Transverse colon (tissue), 4 donors: ENCODE data around the gene BMP7. TPM values are rescaled to one million over a fixed set of nuclear protein-coding genes. Genes with fewer than 3 reads are reported as not detected.
A peak's percentile ranks its signal among the peaks of the same experiment; 100 is the strongest.

Experiments
- DNase-seq: peaks from one replicate; pipeline ENCODE4 v3.0.0-alpha.2; 2019
- H3K27ac ChIP-seq, 4 donors: fragments of 200-600 bp; sonication (generic); 2 replicates each; pipeline ENCODE4 v1.5.1; 2016 to 2018; ENCODE audit warnings: inconsistent platforms in 4 of 4
- H3K27me3 ChIP-seq: fragments of 200-600 bp; sonication (generic); 2 replicates; pipeline ENCODE4 v1.5.1; 2017; ENCODE audit warnings: inconsistent platforms
- H3K36me3 ChIP-seq, 4 donors: fragments of 200-600 bp; sonication (generic); 2 replicates each; pipeline ENCODE4 v1.5.1; 2017 to 2019; ENCODE audit warnings: inconsistent platforms in 4 of 4
- H3K4me1 ChIP-seq, 4 donors: fragments of 200-600 bp; sonication (generic); 2 replicates each; pipeline ENCODE4 v1.5.1; 2017 to 2020; ENCODE audit warnings: inconsistent platforms in 4 of 4
- H3K4me3 ChIP-seq, 4 donors: fragments of 200-600 bp; sonication (generic); 1 replicate in 1 of 4; 2 replicates in 3 of 4; pipeline versions ENCODE4 v1.5.1 to v1.6.1; 2017 to 2019; ENCODE audit warnings: inconsistent platforms in 4 of 4
- H3K9me3 ChIP-seq, 2 donors: fragments of 200-600 bp; sonication (generic); 2 replicates each; pipeline ENCODE4 v1.5.1; 2017 to 2019; ENCODE audit warnings: inconsistent platforms in 2 of 2
- EP300 ChIP-seq: sonication (generic); formaldehyde crosslinking; IDR thresholded peaks from one replicate; pipeline ENCODE4 v1.6.1; 2017; ENCODE audit warnings: antibody characterized with exemption, low read depth
- POLR2A ChIP-seq: fragments of 450-650 bp; IDR thresholded peaks from one replicate; pipeline ENCODE4 v1.6.1; 2016; ENCODE audit warnings: antibody characterized with exemption, mild to moderate bottlenecking, moderate library complexity
- POLR2AphosphoS5 ChIP-seq, 3 donors: sonication (generic); formaldehyde crosslinking; IDR thresholded peaks; one replicate each; pipeline ENCODE4 v1.6.1; 2016; ENCODE audit warnings: antibody characterized with exemption in 3 of 3
- WGBS, 2 donors: methylation state at CpG; one replicate each; pipeline ENCODE4 v1.1.5; 2018; ENCODE audit warnings: low coverage in 1 of 2; 5-methylcytosine and 5-hydroxymethylcytosine counted together
- in situ Hi-C, 4 donors: fragments of 200-750 bp; cut with MboI; loops; one replicate each; pipeline versions ENCODE4 v1.15.0 to v1.15.1; 2017; ENCODE audit warnings: low sequenced_read_pairs in 3 of 4, low pct_ligation_motif_present in 1 of 4, low pct_unique_long_range_greater_than_20kb in 1 of 4
- intact Hi-C: fragments of 100-400 bp; cut with DNase I; formaldehyde crosslinking; loops from one replicate; pipeline ENCODE4 v1.15.1; 2023; ENCODE audit warnings: low total_unique reads
- total RNA-seq, 4 donors: library from RNA; depleted of rRNA; stranded (reverse); fragments of >200 nt; gene quantifications; one replicate each; pipeline ENCODE4 v1.1.0, GENCODE V29; 2016
- TF ChIP-seq, protein P1 (sequence below), 5 experiments: fragments of 200-600 bp in 3 of 5; fragments of 450-650 bp in 2 of 5; sonication (generic) in 3 of 5; IDR thresholded peaks; 1 replicate in 2 of 5; 2 replicates in 3 of 5; pipeline ENCODE4 v1.5.1; 2016 to 2017; ENCODE audit warnings: antibody characterized with exemption in 5 of 5, inconsistent platforms in 3 of 5, mild to moderate bottlenecking in 2 of 5, moderate library complexity in 1 of 5

BMP7 gene
- total RNA-seq, 4 donors from 2014 or later, result 1.4 to 2.2 (median 1.5) TPM; not detected in 1

- peak; percentile 17 for DNase-seq
- H3K4me1 ChIP-seq, result peaks cover 6 to 13% (median 8%) of the 10 kb centered on the region in 4 donors
- H3K9me3 ChIP-seq, result peaks cover 0 to 5% of the 10 kb centered on the region in 2 donors
- in situ Hi-C loops, result no loop called here
- WGBS, 2 donors, result 59% methylated on average over 23 of the region's 23 CpGs; no CpG with 5 or more reads in 1 of the 2 donors
- no peaks in the 10 kb centered on the region for H3K27me3 ChIP-seq
- H3K4me3 ChIP-seq, result no peak overlapping the region
- no peak overlapping the region for H3K27ac ChIP-seq
- TF ChIP-seq, protein P1, sequence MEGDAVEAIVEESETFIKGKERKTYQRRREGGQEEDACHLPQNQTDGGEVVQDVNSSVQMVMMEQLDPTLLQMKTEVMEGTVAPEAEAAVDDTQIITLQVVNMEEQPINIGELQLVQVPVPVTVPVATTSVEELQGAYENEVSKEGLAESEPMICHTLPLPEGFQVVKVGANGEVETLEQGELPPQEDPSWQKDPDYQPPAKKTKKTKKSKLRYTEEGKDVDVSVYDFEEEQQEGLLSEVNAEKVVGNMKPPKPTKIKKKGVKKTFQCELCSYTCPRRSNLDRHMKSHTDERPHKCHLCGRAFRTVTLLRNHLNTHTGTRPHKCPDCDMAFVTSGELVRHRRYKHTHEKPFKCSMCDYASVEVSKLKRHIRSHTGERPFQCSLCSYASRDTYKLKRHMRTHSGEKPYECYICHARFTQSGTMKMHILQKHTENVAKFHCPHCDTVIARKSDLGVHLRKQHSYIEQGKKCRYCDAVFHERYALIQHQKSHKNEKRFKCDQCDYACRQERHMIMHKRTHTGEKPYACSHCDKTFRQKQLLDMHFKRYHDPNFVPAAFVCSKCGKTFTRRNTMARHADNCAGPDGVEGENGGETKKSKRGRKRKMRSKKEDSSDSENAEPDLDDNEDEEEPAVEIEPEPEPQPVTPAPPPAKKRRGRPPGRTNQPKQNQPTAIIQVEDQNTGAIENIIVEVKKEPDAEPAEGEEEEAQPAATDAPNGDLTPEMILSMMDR (IDR thresholded peaks at IDR 0.05), result no peak
- TF ChIP-seq POLR2AphosphoS5 (IDR thresholded peaks at IDR 0.05), result no peak
- no peak for TF ChIP-seq POLR2A
- TF ChIP-seq EP300, result no peak
- intact Hi-C loops, result no loop called here
- no peaks in the 10 kb centered on the region for H3K36me3 ChIP-seq
Measured at GRCh38 chr20:57210054-57210910, 56.2 kb downstream of the BMP7 start.

DNA sequence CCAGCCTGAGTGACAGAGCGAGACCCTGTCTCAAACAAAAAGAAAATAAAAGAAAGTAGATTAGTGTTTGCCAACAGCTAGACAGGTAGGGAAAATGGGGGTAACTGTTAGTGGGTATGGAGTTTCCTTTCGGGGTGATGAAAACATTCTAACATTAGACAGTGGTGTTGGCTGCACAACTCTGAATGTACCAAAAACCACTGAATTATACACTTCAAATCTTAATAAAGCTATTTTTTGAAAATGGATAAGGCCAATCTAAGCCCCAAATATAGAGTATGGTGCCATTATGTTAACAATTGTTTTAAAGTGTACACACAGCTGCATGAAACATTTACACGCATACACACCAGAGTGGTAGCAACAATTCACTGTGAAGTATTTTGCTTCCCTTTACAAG, 57.0 kb downstream of the BMP7 start:
- Histone ChIP-seq H3K27ac (no peak overlapping the region), H3K9me3 (peaks cover 0 to 5% of the 10 kb centered on the region in 2 donors), H3K4me1 (peaks cover 6 to 13% (median 8%) of the 10 kb centered on the region in 4 donors), H3K4me3 (no peak overlapping the region), H3K36me3 (no peaks in the 10 kb centered on the region), H3K27me3 (no peaks in the 10 kb centered on the region)
- intact Hi-C loops (no loop called here), in situ Hi-C loops (no loop called here)
- TF ChIP-seq POLR2AphosphoS5 (IDR thresholded peaks at IDR 0.05), result no peak
- TF ChIP-seq, protein P1 (IDR thresholded peaks at IDR 0.05), result no peak
- TF ChIP-seq POLR2A, result no peak
- no peak for TF ChIP-seq EP300
- 78 to 84% methylated on average over 3 of the region's 3 CpGs for whole genome bisulfite sequencing, 2 donors
- no peak for DNase-seq

- peaks cover 0 to 5% of the 10 kb centered on the region in 2 donors for H3K9me3 ChIP-seq
- no peaks in the 10 kb centered on the region for H3K27me3 ChIP-seq
- H3K36me3 ChIP-seq, result no peaks in the 10 kb centered on the region
- intact Hi-C loops, result no loop called here
- no peak overlapping the region for H3K27ac ChIP-seq
- no peak for DNase-seq
- in situ Hi-C loops, result no loop called here
- no peak for TF ChIP-seq POLR2A
- TF ChIP-seq, protein P1 (IDR thresholded peaks at IDR 0.05), result no peak
- 80 to 82% methylated on average over 1 to 2 of the region's 2 CpGs for whole genome bisulfite sequencing, 2 donors
- H3K4me3 ChIP-seq, result no peak overlapping the region
- H3K4me1 ChIP-seq, result peaks cover 6 to 13% (median 8%) of the 10 kb centered on the region in 4 donors
Measured at GRCh38 chr20:57208198-57208597, 58.2 kb downstream of the BMP7 start.

- in situ Hi-C loops, result no loop called here
- Histone ChIP-seq H3K4me1 (peaks cover 2 to 5% (median 4%) of the 10 kb centered on the region in 4 donors), H3K9me3 (peaks cover 0 to 5% of the 10 kb centered on the region in 2 donors), H3K27me3 (no peaks in the 10 kb centered on the region), H3K27ac (no peak overlapping the region), H3K36me3 (no peaks in the 10 kb centered on the region), H3K4me3 (no peak overlapping the region)
- no peak for DNase-seq
- 72 to 95% methylated on average over 3 of the region's 3 CpGs for WGBS, 2 donors
- TF ChIP-seq POLR2A (no peak), EP300 (no peak), POLR2AphosphoS5 (IDR thresholded peaks at IDR 0.05) (no peak)
- TF ChIP-seq, protein P1 (IDR thresholded peaks at IDR 0.05), result no peak
- intact Hi-C loops, result no loop called here
Measured at GRCh38 chr20:57207251-57207650, 59.2 kb downstream of the BMP7 start.
